ENCODE results near the gene PRR5L.

Gene PRR5L

DNA sequence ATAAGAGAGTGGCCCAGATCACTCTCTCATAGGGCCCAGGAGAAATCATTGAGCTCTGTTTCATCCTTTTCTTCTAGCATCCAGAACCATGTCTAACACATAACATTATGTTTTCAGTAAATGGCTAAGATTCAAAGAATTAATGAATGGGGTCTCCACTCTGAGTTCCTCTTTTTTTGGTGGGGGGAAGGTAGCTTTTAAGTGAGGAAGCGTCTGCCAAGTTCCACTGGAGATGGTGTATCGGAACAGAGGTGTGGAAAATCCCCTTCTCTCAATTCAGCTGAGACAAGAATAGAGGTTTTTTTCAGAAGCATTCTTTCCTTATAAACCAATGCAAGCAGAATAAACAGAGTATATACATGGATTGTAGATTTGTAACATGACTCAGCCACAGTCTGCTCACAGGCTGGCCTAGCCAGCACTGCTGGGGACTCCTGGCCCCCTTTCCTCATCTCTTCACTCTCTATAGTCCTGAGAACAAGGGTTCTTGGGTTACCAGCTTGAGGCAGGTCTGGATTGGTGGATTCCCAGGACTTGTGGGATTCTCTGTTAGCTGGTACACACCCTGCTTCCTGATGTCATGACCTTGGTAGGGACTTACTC is 116.8 kb downstream of the PRR5L start:
- no peak for TF ChIP-seq FOXP2 (optimal IDR thresholded peaks at IDR 0.05; ENCODE audit: borderline replicate concordance, extremely low read depth, extremely low read length, insufficient read depth)
- TF ChIP-seq, protein P1, sequence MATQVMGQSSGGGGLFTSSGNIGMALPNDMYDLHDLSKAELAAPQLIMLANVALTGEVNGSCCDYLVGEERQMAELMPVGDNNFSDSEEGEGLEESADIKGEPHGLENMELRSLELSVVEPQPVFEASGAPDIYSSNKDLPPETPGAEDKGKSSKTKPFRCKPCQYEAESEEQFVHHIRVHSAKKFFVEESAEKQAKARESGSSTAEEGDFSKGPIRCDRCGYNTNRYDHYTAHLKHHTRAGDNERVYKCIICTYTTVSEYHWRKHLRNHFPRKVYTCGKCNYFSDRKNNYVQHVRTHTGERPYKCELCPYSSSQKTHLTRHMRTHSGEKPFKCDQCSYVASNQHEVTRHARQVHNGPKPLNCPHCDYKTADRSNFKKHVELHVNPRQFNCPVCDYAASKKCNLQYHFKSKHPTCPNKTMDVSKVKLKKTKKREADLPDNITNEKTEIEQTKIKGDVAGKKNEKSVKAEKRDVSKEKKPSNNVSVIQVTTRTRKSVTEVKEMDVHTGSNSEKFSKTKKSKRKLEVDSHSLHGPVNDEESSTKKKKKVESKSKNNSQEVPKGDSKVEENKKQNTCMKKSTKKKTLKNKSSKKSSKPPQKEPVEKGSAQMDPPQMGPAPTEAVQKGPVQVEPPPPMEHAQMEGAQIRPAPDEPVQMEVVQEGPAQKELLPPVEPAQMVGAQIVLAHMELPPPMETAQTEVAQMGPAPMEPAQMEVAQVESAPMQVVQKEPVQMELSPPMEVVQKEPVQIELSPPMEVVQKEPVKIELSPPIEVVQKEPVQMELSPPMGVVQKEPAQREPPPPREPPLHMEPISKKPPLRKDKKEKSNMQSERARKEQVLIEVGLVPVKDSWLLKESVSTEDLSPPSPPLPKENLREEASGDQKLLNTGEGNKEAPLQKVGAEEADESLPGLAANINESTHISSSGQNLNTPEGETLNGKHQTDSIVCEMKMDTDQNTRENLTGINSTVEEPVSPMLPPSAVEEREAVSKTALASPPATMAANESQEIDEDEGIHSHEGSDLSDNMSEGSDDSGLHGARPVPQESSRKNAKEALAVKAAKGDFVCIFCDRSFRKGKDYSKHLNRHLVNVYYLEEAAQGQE (IDR thresholded peaks at IDR 0.05; ENCODE audit: insufficient read depth in 1 of 2, low read depth in 2 of 2, low read length in 2 of 2): no peak
- no peak for TF ChIP-seq SIN3A (IDR thresholded peaks at IDR 0.05; ENCODE audit: borderline replicate concordance, insufficient read depth, low read length)
- TF ChIP-seq POLR2AphosphoS5 (IDR thresholded peaks at IDR 0.05; ENCODE audit: low read depth, low read length): no peak
- no peak for TF ChIP-seq TAF1 (IDR thresholded peaks at IDR 0.05; ENCODE audit: borderline replicate concordance, insufficient read depth, low read length)

DNA sequence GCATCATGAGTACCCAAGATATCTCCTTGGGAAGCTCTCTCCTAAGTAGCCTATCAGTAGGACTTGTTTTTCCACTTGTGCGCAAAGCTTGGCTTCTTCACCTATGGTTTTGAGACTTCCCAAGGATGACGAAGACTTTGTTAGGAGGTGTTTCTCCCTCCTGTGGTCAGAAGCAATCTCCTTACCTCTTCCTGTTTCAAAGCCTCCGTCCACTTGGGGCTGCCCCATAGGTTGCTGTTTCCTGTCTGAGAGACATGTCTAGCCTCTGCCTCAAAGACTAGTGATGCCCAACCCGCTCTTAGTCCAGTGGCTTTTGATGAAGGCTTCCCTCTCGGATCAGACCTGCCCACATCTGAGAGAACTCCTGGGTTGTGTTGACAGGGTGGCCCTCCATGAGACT is 121.1 kb downstream of the PRR5L start:
- no peak for TF ChIP-seq TAF1 (IDR thresholded peaks at IDR 0.05; ENCODE audit: borderline replicate concordance, insufficient read depth, low read length)
- TF ChIP-seq POLR2AphosphoS5 (IDR thresholded peaks at IDR 0.05; ENCODE audit: low read depth, low read length): no peak
- TF ChIP-seq FOXP2 (optimal IDR thresholded peaks at IDR 0.05; ENCODE audit: borderline replicate concordance, extremely low read depth, extremely low read length, insufficient read depth): no peak
- TF ChIP-seq, protein P1 (IDR thresholded peaks at IDR 0.05; ENCODE audit: insufficient read depth in 1 of 2, low read depth in 2 of 2, low read length in 2 of 2): no peak
- no peak for TF ChIP-seq SIN3A (IDR thresholded peaks at IDR 0.05; ENCODE audit: borderline replicate concordance, insufficient read depth, low read length)

DNA sequence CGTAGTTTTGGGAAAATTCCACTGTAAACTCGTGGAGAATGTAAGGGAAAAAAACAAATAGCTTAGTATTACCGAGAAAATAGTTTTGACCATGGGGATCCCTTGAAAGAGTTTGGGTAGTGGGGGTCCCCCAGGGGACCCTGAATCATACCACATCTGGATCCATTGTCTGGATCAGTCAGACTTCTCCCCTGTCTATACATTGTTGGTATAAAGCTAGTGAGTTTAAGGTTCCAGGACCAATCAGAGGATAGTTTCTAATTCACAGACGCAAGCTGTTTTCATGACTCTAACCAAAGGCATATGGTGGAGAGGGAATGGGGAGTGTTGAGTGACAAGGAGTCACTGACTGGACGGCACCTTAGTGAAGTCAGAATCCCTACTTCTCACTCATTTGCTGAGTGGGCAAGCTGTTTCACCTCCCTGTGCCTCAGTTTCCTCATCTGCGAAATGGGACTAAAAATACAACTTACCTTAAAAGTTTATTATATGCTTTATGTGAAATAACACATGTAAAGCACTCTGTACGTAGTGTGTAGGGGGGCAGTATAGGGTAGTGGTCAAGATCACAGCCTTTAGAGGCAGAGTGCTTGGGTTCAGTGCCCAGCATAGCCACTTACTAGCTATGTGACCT is 123.8 kb downstream of the PRR5L start:
- TF ChIP-seq, protein P1 (IDR thresholded peaks at IDR 0.05; ENCODE audit: insufficient read depth in 1 of 2, low read depth in 2 of 2, low read length in 2 of 2): no peak
- TF ChIP-seq SIN3A (IDR thresholded peaks at IDR 0.05; ENCODE audit: borderline replicate concordance, insufficient read depth, low read length) (no peak), FOXP2 (optimal IDR thresholded peaks at IDR 0.05; ENCODE audit: borderline replicate concordance, extremely low read depth, extremely low read length, insufficient read depth) (no peak), POLR2AphosphoS5 (IDR thresholded peaks at IDR 0.05; ENCODE audit: low read depth, low read length) (no peak)

DNA sequence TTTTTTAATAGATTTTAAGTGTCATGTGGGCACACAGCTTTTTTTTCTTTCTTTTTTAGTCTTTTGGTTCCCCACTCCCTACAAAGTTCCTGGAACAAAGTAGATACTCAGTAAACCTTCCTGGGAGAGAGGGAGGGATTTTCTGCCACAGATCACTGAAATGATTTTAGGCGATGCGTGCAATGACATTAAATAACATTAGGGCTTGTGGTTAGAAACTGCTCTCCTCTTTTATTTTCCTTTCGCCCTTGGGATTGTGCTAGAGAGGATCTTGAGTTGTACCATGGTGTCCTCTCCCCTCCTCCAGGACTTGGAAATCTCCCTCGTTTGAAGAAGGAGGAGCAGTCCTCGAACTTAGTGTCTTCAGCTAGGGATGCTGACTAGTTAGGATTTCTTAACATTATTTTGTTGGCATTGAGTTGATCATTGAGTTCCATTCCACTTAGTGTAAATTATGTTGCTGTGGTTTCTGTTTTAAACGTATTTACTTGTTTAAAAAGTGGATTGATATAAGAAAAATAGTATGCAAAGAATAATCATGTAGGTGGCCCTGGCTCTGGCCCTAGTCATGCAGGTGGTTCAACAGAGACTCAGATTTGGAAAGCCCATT is 125.6 kb downstream of the PRR5L start:
- TF ChIP-seq, protein P1 (IDR thresholded peaks at IDR 0.05; ENCODE audit: insufficient read depth in 1 of 2, low read depth in 2 of 2, low read length in 2 of 2): no peak
- TF ChIP-seq SIN3A (IDR thresholded peaks at IDR 0.05; ENCODE audit: borderline replicate concordance, insufficient read depth, low read length) (no peak), TAF1 (IDR thresholded peaks at IDR 0.05; ENCODE audit: borderline replicate concordance, insufficient read depth, low read length) (no peak), FOXP2 (optimal IDR thresholded peaks at IDR 0.05; ENCODE audit: borderline replicate concordance, extremely low read depth, extremely low read length, insufficient read depth) (no peak), POLR2AphosphoS5 (IDR thresholded peaks at IDR 0.05; ENCODE audit: low read depth, low read length) (no peak)

Measured in PFSK-1 (cell line).